PFSK-1 (cell line): ENCODE data around the gene DMAP1.

Experiments
- FOXP2 ChIP-seq: optimal IDR thresholded peaks from 2 replicates; pipeline ENCODE3; 2011; ENCODE audit warnings: borderline replicate concordance, control low read depth, inconsistent platforms; ENCODE audit not compliant: insufficient read depth; ENCODE audit errors: extremely low read length, extremely low read depth
- POLR2AphosphoS5 ChIP-seq: IDR thresholded peaks from 2 replicates; pipeline ENCODE4 v1.6.1; 2012; ENCODE audit warnings: low read depth, mild to moderate bottlenecking, control low read depth, low read length, moderate library complexity
- SIN3A ChIP-seq: IDR thresholded peaks from 2 replicates; pipeline ENCODE4 v1.6.1; 2012; ENCODE audit warnings: mild to moderate bottlenecking, low read length, moderate library complexity, borderline replicate concordance; ENCODE audit not compliant: insufficient read depth
- TAF1 ChIP-seq: IDR thresholded peaks from 2 replicates; pipeline ENCODE4 v1.6.1; 2012; ENCODE audit warnings: low read length, control low read depth, borderline replicate concordance; ENCODE audit not compliant: insufficient read depth
- TF ChIP-seq, protein P1 (sequence below), 2 experiments: IDR thresholded peaks; 2 replicates each; pipeline versions ENCODE4 v1.6.1 to v1.8.0; 2011 to 2012; ENCODE audit warnings: low read depth in 2 of 2, low read length in 2 of 2, control low read depth in 1 of 2, inconsistent platforms in 1 of 2, mild to moderate bottlenecking in 1 of 2, moderate library complexity in 1 of 2; ENCODE audit not compliant: insufficient read depth in 1 of 2

DNA sequence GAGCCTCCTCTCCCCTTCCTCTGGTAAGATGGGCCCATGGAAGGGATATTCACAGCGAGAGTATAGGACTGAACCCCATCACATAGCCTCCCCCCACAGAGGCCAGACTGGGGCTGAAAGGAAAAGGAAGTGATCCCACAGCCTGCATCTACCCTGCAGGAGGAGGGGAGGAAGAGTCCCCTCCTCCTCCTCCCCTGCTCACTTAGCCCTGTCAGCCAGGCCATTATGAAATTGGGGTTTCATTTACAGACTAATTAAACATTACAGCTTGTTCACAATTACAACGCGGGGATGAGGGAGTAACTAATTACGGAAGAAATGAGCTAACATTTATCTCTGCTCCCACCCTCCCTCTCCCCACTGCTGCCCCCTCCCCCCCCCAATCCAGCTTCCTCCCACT lies 25.4 kb downstream of the DMAP1 start:
- no peak for TF ChIP-seq POLR2AphosphoS5
- TF ChIP-seq, protein P1, sequence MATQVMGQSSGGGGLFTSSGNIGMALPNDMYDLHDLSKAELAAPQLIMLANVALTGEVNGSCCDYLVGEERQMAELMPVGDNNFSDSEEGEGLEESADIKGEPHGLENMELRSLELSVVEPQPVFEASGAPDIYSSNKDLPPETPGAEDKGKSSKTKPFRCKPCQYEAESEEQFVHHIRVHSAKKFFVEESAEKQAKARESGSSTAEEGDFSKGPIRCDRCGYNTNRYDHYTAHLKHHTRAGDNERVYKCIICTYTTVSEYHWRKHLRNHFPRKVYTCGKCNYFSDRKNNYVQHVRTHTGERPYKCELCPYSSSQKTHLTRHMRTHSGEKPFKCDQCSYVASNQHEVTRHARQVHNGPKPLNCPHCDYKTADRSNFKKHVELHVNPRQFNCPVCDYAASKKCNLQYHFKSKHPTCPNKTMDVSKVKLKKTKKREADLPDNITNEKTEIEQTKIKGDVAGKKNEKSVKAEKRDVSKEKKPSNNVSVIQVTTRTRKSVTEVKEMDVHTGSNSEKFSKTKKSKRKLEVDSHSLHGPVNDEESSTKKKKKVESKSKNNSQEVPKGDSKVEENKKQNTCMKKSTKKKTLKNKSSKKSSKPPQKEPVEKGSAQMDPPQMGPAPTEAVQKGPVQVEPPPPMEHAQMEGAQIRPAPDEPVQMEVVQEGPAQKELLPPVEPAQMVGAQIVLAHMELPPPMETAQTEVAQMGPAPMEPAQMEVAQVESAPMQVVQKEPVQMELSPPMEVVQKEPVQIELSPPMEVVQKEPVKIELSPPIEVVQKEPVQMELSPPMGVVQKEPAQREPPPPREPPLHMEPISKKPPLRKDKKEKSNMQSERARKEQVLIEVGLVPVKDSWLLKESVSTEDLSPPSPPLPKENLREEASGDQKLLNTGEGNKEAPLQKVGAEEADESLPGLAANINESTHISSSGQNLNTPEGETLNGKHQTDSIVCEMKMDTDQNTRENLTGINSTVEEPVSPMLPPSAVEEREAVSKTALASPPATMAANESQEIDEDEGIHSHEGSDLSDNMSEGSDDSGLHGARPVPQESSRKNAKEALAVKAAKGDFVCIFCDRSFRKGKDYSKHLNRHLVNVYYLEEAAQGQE (IDR thresholded peaks at IDR 0.05; ENCODE audit: insufficient read depth in 1 of 2, low read depth in 2 of 2, low read length in 2 of 2), result no peak
- no peak for TF ChIP-seq TAF1
- no peak for TF ChIP-seq SIN3A
- TF ChIP-seq FOXP2, result no peak
